ENCODE results near the gene CAB39. TPM values are rescaled to one million over a fixed set of nuclear protein-coding genes. Genes with fewer than 3 reads are reported as not detected.

The CAB39 gene
- total RNA-seq, 1 experiment from 2014 or later = 91.7 TPM

GRCh38 chr2:230674401-230674800 lies 38.2 kb upstream of the CAB39 start:
- no TSS peak for BruUV-seq (replicated peaks)
- H3K4me3 Mint-ChIP-seq (ENCODE audit: unreplicated experiment) = no peak overlapping the region
- POLR2A ChIA-PET = interaction anchor here (0.9 kb wide), 1 partner anchor 44 kb away, joined by 3 read pairs; no protein-coding TSS in a partner anchor
- CTCF ChIA-PET = no interaction called here
- H3K27me3 Mint-ChIP-seq (ENCODE audit: insufficient read depth, unreplicated experiment) = no peaks in the 10 kb centered on the region
- H3K4me1 Mint-ChIP-seq (ENCODE audit: insufficient read depth, unreplicated experiment) = peaks cover 15% of the 10 kb centered on the region
- intact Hi-C loops (cut with micrococcal nuclease) = no loop called here
- H3K9me3 Mint-ChIP-seq (ENCODE audit: unreplicated experiment) = no peaks in the 10 kb centered on the region
- no peaks in the 10 kb centered on the region for H3K36me3 Mint-ChIP-seq (ENCODE audit: insufficient read depth, unreplicated experiment)
- H3K27ac Mint-ChIP-seq (ENCODE audit: low read depth, unreplicated experiment) = no peak overlapping the region
- TF ChIP-seq CTCF (IDR thresholded peaks at IDR 0.05; ENCODE audit: unreplicated experiment) = no peak
- no peak for DNase-seq (ENCODE audit: unreplicated experiment)

GRCh38 chr2:230674966-230675672 lies 37.5 kb upstream of the CAB39 start:
- H3K36me3 Mint-ChIP-seq (ENCODE audit: insufficient read depth, unreplicated experiment) = no peaks in the 10 kb centered on the region
- H3K27ac Mint-ChIP-seq (ENCODE audit: low read depth, unreplicated experiment) = no peak overlapping the region
- H3K9me3 Mint-ChIP-seq (ENCODE audit: unreplicated experiment) = no peaks in the 10 kb centered on the region
- POLR2A ChIA-PET = interaction anchor here (0.9 to 1.3 kb wide), 2 partner anchors 10 to 43 kb away, joined by 3 read pairs; no protein-coding TSS in a partner anchor
- no TSS peak for BruUV-seq (replicated peaks)
- no peak overlapping the region for H3K4me3 Mint-ChIP-seq (ENCODE audit: unreplicated experiment)
- intact Hi-C loops (cut with micrococcal nuclease) = no loop called here
- peaks cover 14% of the 10 kb centered on the region for H3K4me1 Mint-ChIP-seq (ENCODE audit: insufficient read depth, unreplicated experiment)
- no peaks in the 10 kb centered on the region for H3K27me3 Mint-ChIP-seq (ENCODE audit: insufficient read depth, unreplicated experiment)
- no peak for DNase-seq (ENCODE audit: unreplicated experiment)
- CTCF ChIA-PET = interaction anchor here (0.9 kb wide), 1 partner anchor 14 kb away, joined by 4 read pairs; no protein-coding TSS in a partner anchor
- no peak for TF ChIP-seq CTCF (IDR thresholded peaks at IDR 0.05; ENCODE audit: unreplicated experiment)

GRCh38 chr2:230676546-230676945 lies 36.1 kb upstream of the CAB39 start:
- TF ChIP-seq CTCF (IDR thresholded peaks at IDR 0.05; ENCODE audit: unreplicated experiment) = no peak
- Mint-ChIP-seq H3K27ac (ENCODE audit: low read depth, unreplicated experiment) (peak overlapping the region; percentile 10), H3K27me3 (ENCODE audit: insufficient read depth, unreplicated experiment) (no peaks in the 10 kb centered on the region), H3K9me3 (ENCODE audit: unreplicated experiment) (no peaks in the 10 kb centered on the region), H3K4me1 (ENCODE audit: insufficient read depth, unreplicated experiment) (peaks cover 19% of the 10 kb centered on the region), H3K4me3 (ENCODE audit: unreplicated experiment) (no peak overlapping the region), H3K36me3 (ENCODE audit: insufficient read depth, unreplicated experiment) (no peaks in the 10 kb centered on the region)
- no peak for DNase-seq (ENCODE audit: unreplicated experiment)
- ChIA-PET CTCF (no interaction called here), POLR2A (interaction anchor here (0.6 to 3.1 kb wide), 5 partner anchors 8 to 260 kb away, joined by 3 to 16 read pairs (median 9); no protein-coding TSS in a partner anchor)
- intact Hi-C loops (cut with micrococcal nuclease) = no loop called here
- BruUV-seq (replicated peaks) = no TSS peak

GRCh38 chr2:230677201-230677946 lies 35.3 kb upstream of the CAB39 start:
- H3K4me3 Mint-ChIP-seq (ENCODE audit: unreplicated experiment) = no peak overlapping the region
- DNase-seq (ENCODE audit: unreplicated experiment) = peak; percentile 53
- H3K9me3 Mint-ChIP-seq (ENCODE audit: unreplicated experiment) = no peaks in the 10 kb centered on the region
- POLR2A ChIA-PET = interaction anchor here (0.5 to 3.1 kb wide), 7 partner anchors 8 to 937 kb away, joined by 3 to 16 read pairs (median 3); no protein-coding TSS in a partner anchor
- peaks cover 24% of the 10 kb centered on the region for H3K4me1 Mint-ChIP-seq (ENCODE audit: insufficient read depth, unreplicated experiment)
- no peak for TF ChIP-seq CTCF (IDR thresholded peaks at IDR 0.05; ENCODE audit: unreplicated experiment)
- H3K27ac Mint-ChIP-seq (ENCODE audit: low read depth, unreplicated experiment) = peak overlapping the region; percentile 10
- no peaks in the 10 kb centered on the region for H3K36me3 Mint-ChIP-seq (ENCODE audit: insufficient read depth, unreplicated experiment)
- BruUV-seq (replicated peaks) = no TSS peak
- CTCF ChIA-PET = interaction anchor here (0.6 to 1.4 kb wide), 2 partner anchors 121 to 665 kb away, joined by 4 to 6 read pairs; no protein-coding TSS in a partner anchor
- no peaks in the 10 kb centered on the region for H3K27me3 Mint-ChIP-seq (ENCODE audit: insufficient read depth, unreplicated experiment)
- intact Hi-C loops (cut with micrococcal nuclease) = no loop called here
